NCI-H2081 treated with DMSO at 0.1 percent for 48 hours (cell line): ENCODE data around the gene KRTAP13-1.

ENCODE experiments used
- DNase-seq: peaks from one replicate; lab custom pipeline; 2025; lab: John Stamatoyannopoulos, UW

KRTAP13-1 gene, protein sequence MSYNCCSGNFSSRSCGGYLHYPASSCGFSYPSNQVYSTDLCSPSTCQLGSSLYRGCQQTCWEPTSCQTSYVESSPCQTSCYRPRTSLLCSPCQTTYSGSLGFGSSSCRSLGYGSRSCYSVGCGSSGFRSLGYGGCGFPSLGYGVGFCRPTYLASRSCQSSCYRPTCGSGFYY

DNA sequence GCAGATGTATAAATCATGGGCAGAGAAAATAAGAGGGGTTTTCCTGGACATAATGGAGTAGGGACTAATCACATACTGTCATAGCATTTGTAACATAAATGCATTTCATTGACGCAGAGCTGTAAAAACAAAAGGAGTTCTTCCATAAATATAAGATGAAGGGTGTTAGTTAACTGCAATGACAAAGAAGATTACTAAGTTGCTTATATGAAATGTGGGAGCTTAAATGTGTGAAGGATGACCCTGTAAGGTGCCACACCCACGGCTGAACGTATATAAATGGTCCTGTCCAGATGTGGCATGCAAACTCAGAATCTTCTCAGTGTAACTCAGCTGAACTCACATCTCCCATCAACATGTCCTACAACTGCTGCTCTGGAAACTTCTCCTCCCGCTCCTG is at the start of gene KRTAP13-1:
KRTAP13-1 (plus strand) TSS at position 301 of the 400 bp plus-strand sequence; CDS start at position 357, 56 bp downstream.
- DNase-seq, result no peak

DNA sequence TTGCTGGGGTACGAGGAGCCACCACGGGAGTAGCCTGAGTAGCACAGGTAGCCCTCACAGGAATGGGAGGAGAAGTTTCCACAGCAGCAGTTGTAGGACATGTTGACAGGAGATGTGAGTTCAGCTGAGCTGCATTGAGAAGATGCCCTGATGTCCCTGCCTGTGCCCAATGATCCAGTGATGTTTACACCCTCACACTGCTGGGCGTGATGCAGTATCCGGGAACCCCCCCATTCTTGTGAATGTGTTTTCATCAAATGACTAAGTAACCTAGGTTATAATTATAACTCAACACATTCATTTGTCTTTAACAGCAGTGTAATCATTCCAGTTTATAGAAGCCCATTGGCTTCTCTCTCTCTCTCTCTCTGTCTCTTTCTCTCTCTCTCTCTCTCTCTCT is 47.3 kb upstream of the KRTAP13-1 start, which contains the start of gene KRTAP23-1:
KRTAP23-1 (minus strand) TSS at position 101 of the 400 bp plus-strand sequence; CDS start at position 101, 0 bp downstream.
- DNase-seq, result no peak

DNA sequence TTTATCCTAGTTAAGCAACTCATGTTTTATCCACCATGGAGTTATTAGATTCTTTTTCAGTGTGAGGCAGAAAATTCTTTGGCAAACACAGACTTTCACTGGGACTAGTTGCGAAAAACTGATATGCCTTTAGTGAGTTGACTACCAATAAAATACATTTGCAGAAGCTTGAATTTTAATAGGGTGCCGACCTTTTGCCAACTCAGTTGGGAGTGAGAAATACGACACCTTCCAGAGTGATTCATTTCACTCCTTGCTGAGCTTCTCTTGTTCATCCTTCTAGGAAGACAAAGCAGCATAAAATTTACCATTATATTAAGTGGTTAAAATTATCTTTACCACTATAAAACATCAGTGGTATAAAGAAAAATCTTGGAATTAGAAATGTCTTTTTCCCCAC is 46.3 kb upstream of the KRTAP13-1 start:
- DNase-seq, result no peak

DNA sequence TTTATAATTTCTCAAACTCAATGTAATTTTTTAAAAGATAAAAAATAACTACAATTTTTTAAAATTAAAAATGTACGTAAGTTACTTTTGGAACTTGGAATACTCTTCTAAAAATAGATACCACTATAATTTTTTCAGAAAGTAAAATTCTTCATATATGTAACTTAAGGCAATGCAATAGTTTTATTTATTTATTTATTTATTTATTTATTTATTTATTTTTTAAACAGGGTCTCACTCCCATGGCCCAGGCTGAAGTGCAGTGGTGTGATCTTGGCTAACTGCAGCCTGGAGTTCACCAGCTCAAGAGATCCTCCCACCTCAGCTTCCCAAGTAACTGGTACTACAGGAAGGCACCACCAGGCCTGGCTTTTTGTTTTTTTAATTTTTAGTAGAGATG is 44.3 kb upstream of the KRTAP13-1 start:
- no peak for DNase-seq

DNA sequence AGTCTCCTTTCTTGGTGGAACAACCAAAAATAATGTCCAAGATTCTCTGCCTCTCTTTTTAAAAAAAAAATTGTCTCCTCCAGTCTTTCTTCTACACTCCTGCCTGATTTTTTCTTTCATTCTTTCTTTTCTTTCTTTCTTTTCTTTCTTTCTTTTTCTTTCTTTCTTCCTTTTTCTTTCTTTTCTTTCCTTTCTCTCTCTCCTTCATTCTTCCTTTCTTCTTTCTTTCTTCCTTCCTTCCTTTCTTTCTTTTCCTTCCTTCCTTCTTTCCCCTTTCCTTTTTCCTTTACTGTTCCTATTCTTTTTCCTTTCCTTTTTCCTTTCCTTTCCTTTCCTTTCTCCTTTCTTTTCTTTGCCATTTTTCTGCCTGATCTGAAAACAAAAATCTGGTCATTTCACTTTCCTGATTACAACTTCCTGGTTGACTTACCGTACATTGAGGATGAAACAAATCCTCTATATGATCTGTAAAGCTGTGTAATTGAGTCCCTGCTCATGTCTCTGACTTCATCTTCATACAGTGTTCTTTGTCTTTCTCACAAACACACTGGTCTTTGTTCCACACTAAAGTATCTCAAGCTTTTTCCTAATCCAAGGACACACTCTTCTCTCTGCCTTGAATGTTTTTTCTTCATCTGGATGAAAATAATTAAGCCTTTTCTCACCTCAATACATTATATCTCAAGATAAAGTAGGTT is 41.4 kb upstream of the KRTAP13-1 start:
- DNase-seq, result no peak

DNA sequence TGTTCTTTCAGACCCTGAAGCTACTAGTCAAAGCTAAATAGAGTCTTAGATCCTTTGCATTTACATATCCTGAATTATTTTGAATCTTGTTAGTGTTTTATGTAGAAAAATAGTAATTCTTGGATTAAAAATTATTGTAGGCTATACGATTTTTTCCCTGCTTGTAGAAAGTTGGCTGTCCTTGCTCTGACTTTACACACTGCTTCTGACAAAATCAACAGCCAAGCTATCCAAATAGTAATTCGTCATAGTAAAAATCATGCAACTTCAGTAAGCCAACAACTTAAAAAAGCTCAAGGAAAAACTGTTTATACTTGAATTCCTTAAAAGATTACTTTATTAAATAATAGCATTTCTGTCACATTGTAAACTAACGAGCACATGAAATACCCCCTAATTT is 39.9 kb upstream of the KRTAP13-1 start:
- no peak for DNase-seq

DNA sequence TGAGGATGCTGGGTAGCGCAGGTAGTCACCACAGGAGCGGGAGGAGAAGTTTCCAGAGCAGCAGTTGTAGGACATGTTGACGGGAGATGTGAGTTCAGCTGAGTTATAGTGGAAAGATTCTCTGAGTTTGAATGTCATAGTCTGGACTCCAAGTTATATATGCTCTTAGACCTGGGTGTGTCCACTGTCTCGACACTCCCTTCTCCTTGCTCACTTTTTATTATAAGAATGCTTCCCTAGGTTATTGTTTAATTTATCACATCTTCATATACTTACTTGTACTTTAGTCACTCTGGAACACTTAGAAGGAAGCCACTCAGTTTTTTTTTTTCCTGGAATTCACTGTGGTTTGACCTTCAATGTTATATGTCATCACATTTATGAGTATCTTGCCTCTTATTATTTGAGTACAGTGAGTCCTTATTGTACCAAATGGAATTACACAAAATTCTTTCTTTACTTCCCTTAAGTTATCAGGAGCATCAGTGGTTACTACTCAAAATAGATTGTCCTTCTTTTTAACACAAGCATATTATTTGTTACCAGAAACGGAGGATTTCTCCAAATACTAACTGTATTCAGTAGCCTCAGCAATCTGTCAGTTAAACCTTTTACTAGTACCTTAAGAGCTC is 23.6 kb upstream of the KRTAP13-1 start, which contains the start of gene KRTAP13-2:
KRTAP13-2 (minus strand) TSS at position 133 of the 632 bp plus-strand sequence; CDS start at position 75, 58 bp downstream.
- DNase-seq, result no peak

DNA sequence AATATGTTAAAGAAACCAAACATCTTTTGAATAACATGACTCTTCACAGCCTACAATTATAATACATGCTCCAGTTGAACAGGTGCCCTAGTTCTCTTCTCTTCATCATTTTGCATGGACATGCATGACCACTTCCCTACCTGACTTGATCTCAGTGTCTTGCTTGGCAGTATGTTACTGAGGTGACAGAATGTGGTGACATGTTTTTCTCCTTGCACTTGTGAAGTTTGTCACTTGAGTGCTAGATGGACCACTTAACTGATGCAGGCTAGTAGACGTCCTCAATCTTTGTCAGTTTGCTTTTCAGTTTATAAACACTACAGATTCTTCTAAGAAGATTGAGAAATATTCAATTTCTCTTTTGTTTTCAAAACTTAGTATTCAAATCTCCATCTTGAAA is 13.6 kb upstream of the KRTAP13-1 start:
- DNase-seq, result no peak

DNA sequence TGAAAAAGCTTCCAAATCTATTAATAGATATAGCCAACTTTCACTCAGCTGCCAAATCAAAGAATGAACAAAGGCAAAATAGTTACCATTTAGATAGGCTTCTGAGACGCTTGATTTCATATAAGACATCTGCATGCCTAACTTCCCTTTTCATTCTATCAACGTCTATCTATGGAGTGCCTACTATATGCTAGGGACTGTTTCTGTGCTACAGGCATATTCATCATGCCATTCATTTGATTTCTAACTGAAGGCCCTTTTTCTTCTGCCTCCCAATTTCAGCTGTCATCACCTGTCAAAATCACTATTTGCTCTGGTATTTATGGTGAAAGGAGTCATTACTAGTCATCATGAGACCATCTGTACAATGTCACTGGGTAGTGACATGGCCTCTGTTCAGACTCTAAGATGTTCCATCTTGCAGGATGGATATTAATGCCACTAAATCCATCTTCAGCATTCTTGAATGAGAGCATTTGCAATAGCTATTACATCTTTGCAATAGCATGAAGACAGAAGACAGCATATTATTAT is 4.3 kb upstream of the KRTAP13-1 start:
- DNase-seq, result no peak

DNA sequence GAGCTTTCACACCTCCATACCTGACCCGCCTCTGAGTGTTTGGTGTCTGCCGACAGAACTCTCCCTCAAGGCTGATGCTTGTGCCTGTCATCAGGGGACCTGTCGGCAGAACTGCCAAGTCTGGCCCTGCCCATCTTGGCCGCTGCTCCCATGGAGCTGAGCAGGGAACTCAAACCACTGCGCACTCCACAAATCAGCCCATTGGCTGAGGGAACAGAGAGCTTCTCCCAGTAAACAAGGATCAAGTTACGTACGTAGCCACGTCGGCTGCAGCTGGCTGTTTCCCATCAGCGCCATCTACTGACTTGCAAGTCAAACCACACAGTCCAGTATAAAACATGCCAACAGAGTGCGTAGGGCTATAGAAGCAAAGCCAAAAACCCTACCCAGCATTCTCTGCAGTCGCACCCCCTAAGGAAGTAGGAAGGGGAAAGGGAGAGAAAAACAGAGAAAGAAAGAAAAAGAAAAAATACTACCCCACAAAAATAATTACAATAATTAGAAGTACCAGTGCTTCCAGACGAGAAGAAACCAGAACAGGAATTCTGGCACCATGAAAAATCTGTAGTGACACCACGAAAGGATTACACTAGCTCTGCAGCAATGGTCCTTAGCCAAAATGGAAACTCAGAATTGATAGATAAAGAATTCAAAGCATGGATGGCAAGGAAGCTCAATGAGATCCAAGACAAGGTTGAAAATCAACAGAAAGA is 13.1 kb downstream of the KRTAP13-1 start:
- no peak for DNase-seq

DNA sequence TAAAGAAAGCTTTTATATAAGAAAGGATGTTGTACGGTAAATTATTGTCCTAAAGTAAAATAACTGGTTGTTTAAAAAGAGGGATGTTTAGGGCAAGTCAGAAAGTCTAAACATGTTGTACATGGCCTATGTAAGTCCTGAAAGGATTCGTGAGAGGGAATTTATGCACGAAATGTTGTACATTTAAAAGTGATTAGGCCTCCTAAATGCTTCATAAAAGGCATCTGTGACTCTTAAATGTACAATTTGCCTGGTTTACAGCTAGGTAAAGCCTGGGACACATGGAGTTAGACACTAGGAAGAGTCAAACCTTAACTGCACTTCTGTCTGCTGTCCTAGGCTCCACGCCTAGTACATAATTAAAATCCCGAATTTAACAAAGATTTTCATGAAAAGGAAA is 20.2 kb downstream of the KRTAP13-1 start:
- no peak for DNase-seq

DNA sequence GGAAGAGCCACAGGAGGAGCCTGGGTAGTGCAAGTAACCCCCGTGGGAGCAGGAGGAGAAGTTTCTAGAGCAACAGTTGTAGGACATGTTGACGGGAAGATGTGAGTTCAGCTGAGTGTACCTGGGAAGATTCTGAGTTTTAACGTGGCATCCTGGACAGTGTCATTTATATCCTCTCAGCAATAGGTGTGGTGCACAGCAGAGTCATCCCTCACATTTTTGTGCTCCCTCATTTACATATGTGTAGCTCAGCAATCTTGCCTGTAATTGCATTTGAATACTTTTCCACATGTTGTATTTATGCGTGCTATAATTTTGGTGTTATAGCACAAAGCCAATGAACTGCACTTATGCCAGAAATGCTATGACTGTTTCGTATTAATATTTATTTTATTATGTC is 30.0 kb downstream of the KRTAP13-1 start, which contains the start of gene KRTAP13-3:
KRTAP13-3 (minus strand) TSS at position 101 of the 400 bp plus-strand sequence; CDS start at position 87, 14 bp downstream.
- no peak for DNase-seq

DNA sequence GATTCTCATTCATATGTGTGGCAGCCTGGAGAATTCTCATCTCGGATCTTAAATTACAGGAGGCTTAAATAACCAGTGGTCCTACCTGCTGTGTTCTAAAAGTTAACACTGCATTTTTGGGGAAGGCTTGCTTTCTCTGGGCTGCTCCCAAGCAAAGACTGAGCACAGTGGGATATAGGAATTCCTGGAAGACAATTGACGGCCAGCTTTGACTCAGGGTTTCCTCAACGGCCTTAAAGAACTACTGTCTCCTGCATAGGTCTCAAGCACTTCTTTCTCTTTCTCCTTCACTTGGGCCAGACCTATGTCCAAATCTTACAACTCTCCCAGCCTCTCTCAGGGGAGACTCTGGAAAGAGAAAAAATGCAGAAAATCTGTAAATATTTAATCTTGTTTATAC is 30.9 kb downstream of the KRTAP13-1 start:
- DNase-seq, result no peak

DNA sequence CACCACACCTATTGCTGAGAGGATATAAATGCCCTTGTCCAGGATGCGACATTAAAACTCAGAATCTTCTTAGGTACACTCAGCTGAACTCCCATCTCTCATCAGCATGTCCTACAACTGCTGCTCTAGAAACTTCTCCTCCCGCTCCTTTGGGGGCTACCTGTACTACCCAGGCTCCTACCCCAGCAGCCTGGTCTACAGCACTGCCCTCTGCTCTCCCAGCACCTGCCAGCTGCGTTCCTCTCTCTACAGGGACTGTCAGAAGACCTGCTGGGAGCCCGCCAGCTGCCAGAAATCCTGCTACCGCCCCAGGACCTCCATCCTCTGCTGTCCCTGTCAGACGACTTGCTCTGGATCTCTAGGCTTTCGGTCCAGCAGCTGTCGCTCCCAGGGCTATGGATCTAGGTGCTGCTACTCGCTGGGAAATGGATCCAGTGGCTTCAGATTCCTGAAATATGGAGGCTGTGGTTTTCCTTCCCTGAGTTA is 34.4 kb downstream of the KRTAP13-1 start, which contains the start of gene KRTAP13-4:
KRTAP13-4 (plus strand) TSS at position 51 of the 486 bp plus-strand sequence; CDS start at position 107, 56 bp downstream.
- DNase-seq, result no peak

DNA sequence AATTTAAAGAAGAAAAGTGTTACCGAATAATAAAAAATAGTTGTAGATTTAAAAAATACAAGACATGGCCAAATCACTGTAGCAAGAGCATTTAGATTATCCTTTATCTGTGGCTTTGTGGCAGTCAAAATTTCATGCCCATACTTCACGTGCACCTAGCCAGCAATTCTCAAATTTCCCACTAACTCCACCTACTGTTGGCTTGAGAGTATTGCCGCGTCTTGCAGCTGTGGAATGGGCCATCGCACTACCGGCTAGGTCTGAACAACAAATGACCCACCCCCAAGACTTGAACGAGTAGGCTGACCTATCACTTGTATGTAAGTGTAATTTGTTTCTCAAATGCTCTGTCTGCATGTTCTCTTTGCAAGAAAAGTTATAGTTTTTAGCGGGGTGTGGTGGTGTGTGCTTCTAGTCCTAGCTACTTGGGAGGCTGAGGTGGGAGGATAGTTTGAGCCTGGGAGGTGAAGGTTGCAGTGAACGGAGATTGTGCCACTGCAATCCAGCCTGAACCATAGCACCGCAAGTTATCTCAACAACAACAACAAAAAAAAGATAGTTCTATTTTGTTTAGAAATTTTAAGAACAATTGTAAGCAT is 38.3 kb downstream of the KRTAP13-1 start:
- no peak for DNase-seq

DNA sequence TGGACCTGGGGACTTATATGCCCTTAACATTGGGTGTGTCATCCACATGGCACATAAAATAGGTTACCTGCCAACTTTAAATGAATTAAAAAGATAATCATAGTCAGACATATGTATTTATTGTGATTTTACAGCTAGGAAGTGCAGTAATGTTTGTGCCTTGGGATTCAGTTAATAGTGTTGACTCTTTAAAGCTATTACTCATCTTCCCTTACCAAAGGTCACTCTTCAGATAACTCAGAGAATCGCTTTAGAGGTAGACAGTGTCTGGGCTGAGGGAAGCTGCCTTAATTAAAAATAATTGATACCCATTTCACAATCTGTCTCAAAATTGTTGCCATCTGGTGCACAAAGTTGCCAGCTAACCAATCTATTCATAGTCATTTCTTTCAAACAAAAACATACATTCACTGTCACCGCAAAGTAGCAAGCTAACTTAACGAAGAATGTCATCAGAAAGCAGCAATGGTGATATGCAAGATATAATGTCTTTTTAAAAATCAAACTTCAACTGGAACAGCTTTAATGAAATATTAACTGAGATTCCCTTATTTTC is 41.3 kb downstream of the KRTAP13-1 start:
- no peak for DNase-seq

DNA sequence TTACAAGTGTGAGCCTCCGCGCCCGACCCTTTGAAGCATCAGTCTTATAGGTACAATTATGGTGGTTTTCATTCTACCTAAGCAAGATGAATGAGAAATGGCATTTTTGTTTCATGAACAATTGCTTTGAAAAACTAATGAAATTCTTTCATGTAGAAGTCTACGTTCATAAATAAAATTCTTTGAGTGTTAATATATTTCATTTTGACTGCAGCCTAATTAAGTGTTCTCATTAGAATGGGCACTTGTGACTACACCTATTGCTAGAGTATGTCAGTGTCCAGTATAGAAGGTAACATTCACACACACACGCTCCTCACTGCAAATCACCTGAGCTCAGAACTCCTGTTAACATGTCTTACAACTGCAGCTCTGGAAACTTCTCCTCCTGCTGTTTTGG is 44.1 kb downstream of the KRTAP13-1 start, which contains the start of gene KRTAP15-1:
KRTAP15-1 (plus strand) TSS at position 301 of the 400 bp plus-strand sequence; CDS start at position 354, 53 bp downstream.
- DNase-seq, result no peak

DNA sequence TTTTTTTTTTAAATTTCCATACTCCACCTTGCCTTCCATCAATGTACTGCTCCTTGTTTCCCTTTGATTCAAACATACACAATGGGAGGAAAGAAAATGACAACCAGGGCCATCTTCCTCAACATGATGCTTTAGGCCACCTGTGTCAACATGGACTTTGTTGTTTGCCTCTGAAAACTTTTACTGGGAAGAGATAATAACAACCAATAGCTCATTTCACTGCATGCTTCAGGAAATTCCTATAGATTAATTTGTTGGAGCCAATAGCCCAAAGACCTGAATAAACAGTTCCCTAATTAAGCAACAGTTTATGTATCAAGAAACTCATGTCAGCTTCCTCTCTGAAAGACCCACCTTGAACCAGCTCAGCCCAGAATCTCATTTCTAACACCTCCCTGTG is 47.4 kb downstream of the KRTAP13-1 start:
- DNase-seq, result no peak

DNA sequence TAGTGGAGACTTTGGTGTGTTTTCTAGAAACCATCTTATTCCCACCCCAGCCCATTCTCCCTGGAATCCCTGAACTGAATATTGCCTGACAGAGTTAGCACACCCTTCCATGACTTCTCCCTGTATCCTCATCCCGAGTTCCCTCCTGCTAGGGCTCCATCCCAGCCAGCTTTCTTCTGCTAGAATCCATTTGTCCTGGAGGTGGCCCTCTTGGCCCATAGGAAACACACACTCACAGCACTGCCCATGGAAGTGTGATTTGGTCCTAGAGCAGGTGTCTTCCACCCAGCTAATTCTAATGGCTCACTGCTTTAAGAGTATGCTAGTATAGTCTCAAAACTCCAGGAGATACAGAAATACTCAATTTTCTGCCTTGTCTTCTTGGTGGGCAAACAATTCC is 48.4 kb downstream of the KRTAP13-1 start:
- no peak for DNase-seq
